HepG2 (cell line): ENCODE data around the gene ASPRV1. TPM values are rescaled to one million over a fixed set of nuclear protein-coding genes. Genes with fewer than 3 reads are reported as not detected.

ENCODE experiments used
- ATF1 ChIP-seq: IDR thresholded peaks from 2 replicates; pipeline ENCODE4 v1.6.1; 2016; ENCODE audit warnings: mild to moderate bottlenecking, control low read depth
- ATF4 ChIP-seq, 2 experiments: fragments of 450-650 bp in 1 of 2; sonication (generic) in 1 of 2; formaldehyde crosslinking; IDR thresholded peaks; 2 replicates each; pipeline versions ENCODE4 v1.5.0 to v1.8.0; 2020 to 2022; ENCODE audit warnings: mild to moderate bottlenecking in 1 of 2, missing genetic modification reagents in 1 of 2
- DNMT3B ChIP-seq: conservative IDR thresholded peaks from 2 replicates; pipeline ENCODE4 v1.6.1; 2016; ENCODE audit warnings: missing biosample characterization, control low read depth
- DPF2 ChIP-seq: sonication (generic); formaldehyde crosslinking; IDR thresholded peaks from 2 replicates; pipeline ENCODE4 v1.4.0; 2020; ENCODE audit warnings: mild to moderate bottlenecking, low read depth, missing genetic modification reagents, borderline replicate concordance
- DRAP1 ChIP-seq: IDR thresholded peaks from 2 replicates; pipeline ENCODE4 v1.6.1; 2016; ENCODE audit warnings: missing genetic modification reagents, missing compliant biosample characterization
- EHMT2 ChIP-seq: fragments of 200-600 bp; sonication (generic); IDR thresholded peaks from 2 replicates; pipeline ENCODE4 v1.7.0; 2017; ENCODE audit warnings: antibody characterized with exemption, low read depth, low read length, borderline replicate concordance
- FOXA3 ChIP-seq: IDR thresholded peaks from 2 replicates; pipeline ENCODE4 v1.6.1; 2016; ENCODE audit warnings: missing genetic modification reagents, missing compliant biosample characterization
- FOXK2 ChIP-seq: fragments of 450-650 bp; IDR thresholded peaks from 2 replicates; pipeline ENCODE4 v1.6.1; 2016
- FOXP1 ChIP-seq, 2 experiments: fragments of 450-650 bp in 1 of 2; IDR thresholded peaks; 2 replicates each; pipeline ENCODE4 v1.6.1; 2017 to 2018; ENCODE audit warnings: antibody characterized with exemption in 1 of 2
- GFI1 ChIP-seq: sonication (generic); formaldehyde crosslinking; IDR thresholded peaks from 2 replicates; pipeline ENCODE4 v1.5.0; 2020; ENCODE audit warnings: missing genetic modification reagents, mild to moderate bottlenecking, borderline replicate concordance
- HDAC1 ChIP-seq: sonication (generic); formaldehyde crosslinking; IDR thresholded peaks from 2 replicates; pipeline ENCODE4 v1.5.1; 2020; ENCODE audit warnings: mild to moderate bottlenecking, missing genetic modification reagents
- HDAC2 ChIP-seq: sonication (generic); formaldehyde crosslinking; IDR thresholded peaks from 2 replicates; pipeline ENCODE4 v1.4.0; 2020; ENCODE audit warnings: missing genetic modification reagents
- HOXA5 ChIP-seq: sonication (generic); formaldehyde crosslinking; IDR thresholded peaks from 2 replicates; pipeline ENCODE4 v1.4.0; 2020; ENCODE audit warnings: missing genetic modification reagents
- JUN ChIP-seq: sonication (generic); formaldehyde crosslinking; IDR thresholded peaks from 2 replicates; pipeline ENCODE4 v1.4.0; 2020; ENCODE audit warnings: mild to moderate bottlenecking, missing genetic modification reagents
- JUND ChIP-seq: sonication (generic); formaldehyde crosslinking; IDR thresholded peaks from 2 replicates; pipeline ENCODE4 v1.8.0; 2022; ENCODE audit warnings: mild to moderate bottlenecking, missing genetic modification reagents
- KDM6A ChIP-seq: IDR thresholded peaks from 2 replicates; pipeline ENCODE4 v1.6.1; 2016; ENCODE audit warnings: low read depth
- KLF15 ChIP-seq: sonication (generic); formaldehyde crosslinking; IDR thresholded peaks from 2 replicates; pipeline ENCODE4 v1.8.1; 2023; ENCODE audit warnings: borderline replicate concordance, mild to moderate bottlenecking, inconsistent platforms, missing genetic modification reagents, mixed read lengths
- KLF16 ChIP-seq, 2 experiments: sonication (generic) in 1 of 2; formaldehyde crosslinking in 1 of 2; IDR thresholded peaks; 2 replicates each; pipeline versions ENCODE4 v1.6.1 to v1.8.0; 2016 to 2023; ENCODE audit warnings: missing genetic modification reagents in 2 of 2, missing compliant biosample characterization in 1 of 2
- RCOR2 ChIP-seq: IDR thresholded peaks from 2 replicates; pipeline ENCODE4 v1.6.1; 2016; ENCODE audit warnings: missing biosample characterization, missing genetic modification reagents
- REPIN1 ChIP-seq: sonication (generic); formaldehyde crosslinking; IDR thresholded peaks from 2 replicates; pipeline ENCODE4 v1.8.0; 2022; ENCODE audit warnings: missing genetic modification reagents, low read depth, mild to moderate bottlenecking, borderline replicate concordance
- STAG1 ChIP-seq: sonication (generic); formaldehyde crosslinking; IDR thresholded peaks from 2 replicates; pipeline ENCODE4 v1.4.0; 2020; ENCODE audit warnings: missing genetic modification reagents
- THAP9 ChIP-seq: sonication (generic); formaldehyde crosslinking; IDR thresholded peaks from 2 replicates; pipeline ENCODE4; 2020; ENCODE audit warnings: missing genetic modification reagents, mild to moderate bottlenecking, borderline replicate concordance
- YY1 ChIP-seq: IDR thresholded peaks from 2 replicates; pipeline ENCODE4 v1.6.1; 2011; ENCODE audit warnings: low read length, low read depth, moderate library complexity, mild to moderate bottlenecking; ENCODE audit not compliant: insufficient read depth, insufficient replicate concordance
- ZMYM2 ChIP-seq: sonication (generic); formaldehyde crosslinking; IDR thresholded peaks from 2 replicates; pipeline ENCODE4 v1.8.0; 2022; ENCODE audit warnings: mild to moderate bottlenecking, missing genetic modification reagents
- ZNF430 ChIP-seq: sonication (generic); formaldehyde crosslinking; IDR thresholded peaks from 2 replicates; pipeline ENCODE4 v1.9.0; 2021; ENCODE audit warnings: mild to moderate bottlenecking, missing genetic modification reagents
- ZNF549 ChIP-seq: sonication (generic); formaldehyde crosslinking; IDR thresholded peaks from 2 replicates; pipeline ENCODE4 v1.5.0; 2020; ENCODE audit warnings: missing genetic modification reagents
- ZNF576 ChIP-seq: sonication (generic); formaldehyde crosslinking; IDR thresholded peaks from 2 replicates; pipeline ENCODE4 v1.4.0; 2020; ENCODE audit warnings: mild to moderate bottlenecking, missing genetic modification reagents
- polyA plus RNA-seq, 8 experiments: library from polyadenylated mRNA; depleted of rRNA in 3 of 8; stranded (reverse) in 7 of 8; unstranded in 1 of 8; fragments of >200 nt; fragmentation: Illumina TruSeq in 4 of 8; extraction: Trizol in 4 of 8; gene quantifications; 2 replicates each; pipeline versions ENCODE4 v1.2.1 to v1.2.3, GENCODE V29; 2011 to 2016; ENCODE audit warnings: low read depth in 4 of 8, missing spikeins in 1 of 8, mixed read lengths in 1 of 8; ENCODE audit not compliant: insufficient read depth in 1 of 8
- total RNA-seq, 5 experiments: library from RNA; depleted of rRNA; stranded (reverse); fragments of >200 nt; fragmentation: Illumina TruSeq; extraction: Trizol; gene quantifications; 2 replicates each; pipeline ENCODE4 v1.2.3, GENCODE V29; 2016; ENCODE audit warnings: low read depth in 1 of 5

ASPRV1 gene
- total and polyA plus RNA-seq, 2 of the 13 experiments (the other 11 are each of a cell fraction or from before 2014, with no cell fraction given), result 0.40 to 0.48 TPM

- TF ChIP-seq EHMT2 (no peak), ATF1 (CRISPR knock-in tag) (0 out of 2 replicates have a peak, but pooled peaks have one; percentile 52), THAP9 (CRISPR knock-in tag) (no peak), STAG1 (CRISPR knock-in tag) (peak; percentile 24; the same call in 1 of the 2 replicates), FOXP1 (IDR thresholded peaks at IDR 0.05) (no peak), FOXP1 (CRISPR knock-in tag; IDR thresholded peaks at IDR 0.05) (peak; percentile 76), DNMT3B (no peak), FOXA3 (CRISPR knock-in tag) (peak; percentile 80), JUN (CRISPR knock-in tag) (0 out of 2 replicates have a peak, but pooled peaks have one; percentile 70), DPF2 (0 out of 2 replicates have a peak, but pooled peaks have one; percentile 20), HOXA5 (CRISPR knock-in tag) (0 out of 2 replicates have a peak, but pooled peaks have one; percentile 60), KLF16 (CRISPR knock-in tag; IDR thresholded peaks at IDR 0.05) (peak in 1 of 2 experiments; percentile 42; a peak in 1 of 4 replicates), RCOR2 (CRISPR knock-in tag) (peak; percentile 94), JUND (CRISPR knock-in tag) (0 out of 2 replicates have a peak, but pooled peaks have one; percentile 62), ZNF430 (0 out of 2 replicates have a peak, but pooled peaks have one; percentile 34), ZNF576 (CRISPR knock-in tag) (no peak), HDAC1 (CRISPR knock-in tag) (peak; percentile 76; the same call in 1 of the 2 replicates), ATF4 (CRISPR knock-in tag; IDR thresholded peaks at IDR 0.05) (peak in 1 of 2 experiments; percentile 80; a peak in 2 of 4 replicates), REPIN1 (CRISPR knock-in tag) (peak; percentile 57; the same call in 1 of the 2 replicates), KDM6A (peak; percentile 77), ZMYM2 (CRISPR knock-in tag) (peak; percentile 84), HDAC2 (peak; percentile 89), ZNF549 (no peak), GFI1 (CRISPR knock-in tag) (peak; percentile 6; the same call in 1 of the 2 replicates), YY1 (no peak), KLF15 (no peak), FOXK2 (no peak), DRAP1 (CRISPR knock-in tag) (0 out of 2 replicates have a peak, but pooled peaks have one; percentile 29)
These were observed 27.4 kb downstream of the ASPRV1 start (continued) for GRCh38 chr2:69933839-69934613.
